Neural progenitor cell (in vitro differentiated cells): ENCODE measurements around the gene SDC1.

Experiments used
- EZH2phosphoT487 ChIP-seq: fragments of 200-600 bp; sonication (generic); IDR thresholded peaks from 2 replicates; pipeline ENCODE4 v1.6.1; 2017; ENCODE audit warnings: antibody characterized with exemption
- TF ChIP-seq, protein P1 (sequence below): fragments of 200-600 bp; sonication (generic); IDR thresholded peaks from 2 replicates; pipeline ENCODE4 v1.5.1; 2017; ENCODE audit warnings: antibody characterized with exemption, mild to moderate bottlenecking

- TF ChIP-seq, protein P1, sequence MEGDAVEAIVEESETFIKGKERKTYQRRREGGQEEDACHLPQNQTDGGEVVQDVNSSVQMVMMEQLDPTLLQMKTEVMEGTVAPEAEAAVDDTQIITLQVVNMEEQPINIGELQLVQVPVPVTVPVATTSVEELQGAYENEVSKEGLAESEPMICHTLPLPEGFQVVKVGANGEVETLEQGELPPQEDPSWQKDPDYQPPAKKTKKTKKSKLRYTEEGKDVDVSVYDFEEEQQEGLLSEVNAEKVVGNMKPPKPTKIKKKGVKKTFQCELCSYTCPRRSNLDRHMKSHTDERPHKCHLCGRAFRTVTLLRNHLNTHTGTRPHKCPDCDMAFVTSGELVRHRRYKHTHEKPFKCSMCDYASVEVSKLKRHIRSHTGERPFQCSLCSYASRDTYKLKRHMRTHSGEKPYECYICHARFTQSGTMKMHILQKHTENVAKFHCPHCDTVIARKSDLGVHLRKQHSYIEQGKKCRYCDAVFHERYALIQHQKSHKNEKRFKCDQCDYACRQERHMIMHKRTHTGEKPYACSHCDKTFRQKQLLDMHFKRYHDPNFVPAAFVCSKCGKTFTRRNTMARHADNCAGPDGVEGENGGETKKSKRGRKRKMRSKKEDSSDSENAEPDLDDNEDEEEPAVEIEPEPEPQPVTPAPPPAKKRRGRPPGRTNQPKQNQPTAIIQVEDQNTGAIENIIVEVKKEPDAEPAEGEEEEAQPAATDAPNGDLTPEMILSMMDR = no peak
- no peak for TF ChIP-seq EZH2phosphoT487
Observed at GRCh38 chr2:20254731-20255130, 29.8 kb upstream of the SDC1 start.
